Superior temporal gyrus (tissue), 1 donor: ENCODE measurements around the gene PARD3.
"Not testable (repeated sequence)": the region's sequence is repeated elsewhere in the genome, so short reads cannot be mapped to it uniquely, and the experiment has no call there.

Experiments used
- DNase-seq: peaks from one replicate; pipeline ENCODE4 v3.0.0-alpha.2; 2016; ENCODE audit errors: extremely low spot score

The PARD3 gene

DNA sequence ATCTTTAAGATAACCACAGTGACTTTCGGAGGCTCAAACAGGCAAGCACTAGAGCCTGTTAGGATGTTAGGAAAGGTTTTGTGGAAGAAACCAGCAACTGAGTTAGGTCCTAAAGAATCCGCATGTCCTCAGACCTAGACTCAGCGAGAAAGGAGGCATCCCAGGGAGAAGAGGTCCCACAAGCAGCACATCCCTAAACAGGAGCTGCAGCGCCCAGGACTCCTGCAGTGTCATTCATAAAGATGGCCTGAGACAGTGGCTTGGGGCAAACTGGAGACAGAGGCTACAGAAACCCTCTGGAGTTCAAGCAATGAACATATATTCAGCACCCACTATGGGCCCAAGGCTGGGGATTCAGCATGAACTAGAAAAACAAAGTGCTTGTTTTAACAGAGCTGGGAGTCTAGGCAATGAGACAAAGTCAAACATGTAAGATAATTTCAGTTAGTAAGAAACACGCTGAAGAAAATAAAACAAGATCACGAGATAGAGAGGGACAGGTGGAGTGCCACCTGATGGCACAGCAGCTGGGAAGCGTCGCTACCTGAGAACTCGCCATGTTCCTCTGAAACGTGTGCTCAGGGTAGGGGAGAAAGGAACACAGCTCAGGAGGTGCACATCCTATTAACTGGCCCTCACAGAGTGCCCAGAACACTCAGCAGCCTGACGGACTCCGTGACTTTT is 48.1 kb downstream of the PARD3 start:
- no peak for DNase-seq

DNA sequence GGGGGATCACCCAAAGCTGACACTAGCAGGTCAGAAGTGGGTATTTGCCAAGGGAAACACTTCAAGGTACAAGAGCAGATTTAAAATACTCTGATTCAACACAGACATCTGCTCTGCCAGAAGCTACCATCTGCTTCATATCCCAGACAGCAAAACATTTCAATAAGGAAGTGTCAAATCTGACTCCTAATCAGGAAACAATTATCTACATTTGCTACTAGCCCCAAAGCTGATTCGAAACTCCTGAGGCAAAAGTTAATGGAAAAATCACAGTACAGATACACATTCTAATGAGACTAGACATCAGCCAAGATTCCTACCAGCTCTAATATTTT is 48.9 kb downstream of the PARD3 start:
- no peak for DNase-seq

DNA sequence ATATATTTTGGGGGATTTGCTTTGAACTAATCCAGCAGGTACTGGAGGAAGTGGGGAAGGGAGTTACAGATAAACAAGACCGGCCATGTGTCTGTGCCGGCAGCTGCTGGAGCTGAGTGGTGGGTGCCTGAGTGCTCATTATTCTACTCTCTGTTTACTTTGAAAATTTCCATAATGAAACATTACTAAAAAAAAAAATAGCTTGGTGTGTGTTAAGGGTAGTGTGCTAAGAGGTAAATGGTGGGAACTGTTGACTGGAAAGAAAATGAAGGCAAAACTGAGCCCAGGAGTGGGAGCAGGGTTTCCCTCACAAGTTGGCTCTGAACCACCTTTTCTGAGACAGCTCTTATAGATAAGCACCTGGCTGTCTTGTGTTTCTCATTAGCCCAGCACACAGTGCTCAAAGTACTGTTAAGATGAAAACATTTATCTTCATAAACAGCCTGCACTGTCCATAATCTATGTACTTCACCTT is 50.6 kb downstream of the PARD3 start:
- DNase-seq: no peak

GRCh38 chr10:34762603-34763299 is 52.3 kb downstream of the PARD3 start:
- DNase-seq: no peak

GRCh38 chr10:34762156-34762555 is 52.9 kb downstream of the PARD3 start:
- DNase-seq: no peak

GRCh38 chr10:34761453-34761852 is 53.6 kb downstream of the PARD3 start:
- no peak for DNase-seq

DNA sequence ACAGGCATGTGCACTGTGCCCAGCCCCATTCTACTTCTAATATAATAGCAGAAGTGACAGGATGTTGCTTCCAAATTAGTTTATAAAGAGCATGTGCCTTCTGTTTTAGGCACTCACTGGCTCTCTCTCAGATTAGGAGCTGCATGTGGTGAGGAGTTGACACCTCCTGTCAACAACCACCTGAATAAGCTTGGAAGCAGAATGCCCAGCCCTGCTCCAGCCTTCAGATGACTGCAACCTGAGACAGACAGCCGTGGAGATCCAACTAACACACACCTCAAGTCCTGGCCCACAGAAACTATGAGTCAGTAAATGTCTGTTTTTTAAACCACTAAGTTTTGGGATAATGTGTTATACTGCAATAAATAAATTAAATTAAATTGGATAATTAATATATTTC is 54.5 kb downstream of the PARD3 start:
- no peak for DNase-seq

DNA sequence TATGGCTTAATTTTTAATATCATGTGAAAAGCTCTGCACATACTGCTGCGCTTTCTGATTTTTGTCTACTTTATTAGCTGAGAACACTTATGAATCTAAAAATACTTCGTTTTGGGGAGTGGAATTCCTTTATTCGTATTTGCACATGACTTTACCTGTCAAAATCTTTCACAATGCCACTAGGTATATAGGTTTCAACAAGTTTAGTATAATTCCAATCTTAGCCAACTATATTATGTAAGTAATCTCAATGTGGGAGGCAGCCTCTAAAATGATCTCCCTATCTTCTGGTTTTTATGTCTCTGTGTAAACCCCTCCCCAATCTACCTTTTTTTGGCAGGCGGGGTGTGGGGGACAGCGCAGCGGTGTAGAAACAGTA is 55.3 kb downstream of the PARD3 start:
- DNase-seq: no peak

GRCh38 chr10:34759161-34759836 is 55.8 kb downstream of the PARD3 start:
- no peak for DNase-seq

- no peak for DNase-seq
Measured at GRCh38 chr10:34758447-34758996, 56.6 kb downstream of the PARD3 start.

DNA sequence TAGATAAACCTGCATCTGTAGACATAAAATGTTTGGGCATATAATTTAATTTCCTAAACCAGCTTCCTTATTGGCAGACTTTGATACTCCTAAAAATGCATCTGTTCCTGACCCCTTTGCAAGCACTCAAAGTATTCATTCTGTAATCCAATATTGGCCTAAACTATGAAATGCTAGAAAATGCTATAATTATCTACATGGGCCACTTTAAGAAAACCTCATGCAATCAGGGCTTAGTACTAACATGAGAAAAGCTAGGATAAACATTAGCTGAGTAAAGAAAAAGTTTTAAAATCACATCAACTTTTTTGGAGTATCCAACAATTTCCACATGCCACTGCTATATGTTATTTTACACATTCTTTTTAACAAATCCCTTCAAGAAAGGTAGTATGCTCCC is 57.2 kb downstream of the PARD3 start:
- DNase-seq: no peak

- DNase-seq: not testable (repeated sequence)
Measured at GRCh38 chr10:34757181-34757580, 57.9 kb downstream of the PARD3 start.

GRCh38 chr10:34756584-34756983 is 58.5 kb downstream of the PARD3 start:
- DNase-seq: no peak

DNA sequence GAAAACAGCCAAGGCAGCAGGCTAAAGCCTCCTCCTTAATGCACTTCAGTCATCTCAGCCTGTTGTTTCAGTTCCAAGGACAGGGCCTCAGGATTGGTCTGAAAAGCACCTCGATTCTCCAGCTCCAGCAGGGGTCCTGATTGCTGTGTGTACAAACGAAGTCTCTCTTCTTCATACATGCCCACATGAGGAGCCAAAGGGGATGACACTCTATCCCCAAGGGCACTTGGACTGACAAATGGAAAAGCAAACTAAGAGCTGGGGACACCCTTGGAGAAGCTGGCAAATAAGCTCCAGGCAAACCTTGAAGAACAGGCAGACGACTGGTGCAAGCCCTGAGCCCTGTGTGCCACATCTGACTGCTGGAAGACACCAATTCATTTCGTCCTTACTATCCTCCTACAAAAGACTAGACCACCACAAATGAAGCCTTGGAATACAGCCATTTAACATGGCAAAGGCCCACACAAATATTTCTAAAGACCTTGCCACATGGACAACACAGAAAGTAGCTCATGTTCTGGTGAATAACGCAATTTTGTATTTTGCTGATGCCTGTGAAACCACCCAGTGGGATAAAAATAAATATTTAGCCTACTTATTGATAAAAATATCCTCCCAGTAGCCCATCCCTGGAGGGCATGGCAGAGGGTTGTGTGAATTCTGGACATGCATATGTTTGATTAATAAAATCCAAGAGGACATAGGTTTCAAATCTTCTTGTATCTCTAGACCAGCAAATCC is 61.9 kb downstream of the PARD3 start:
- DNase-seq: no peak

- DNase-seq: no peak
Measured at GRCh38 chr10:34751272-34751671, 63.8 kb downstream of the PARD3 start.

DNA sequence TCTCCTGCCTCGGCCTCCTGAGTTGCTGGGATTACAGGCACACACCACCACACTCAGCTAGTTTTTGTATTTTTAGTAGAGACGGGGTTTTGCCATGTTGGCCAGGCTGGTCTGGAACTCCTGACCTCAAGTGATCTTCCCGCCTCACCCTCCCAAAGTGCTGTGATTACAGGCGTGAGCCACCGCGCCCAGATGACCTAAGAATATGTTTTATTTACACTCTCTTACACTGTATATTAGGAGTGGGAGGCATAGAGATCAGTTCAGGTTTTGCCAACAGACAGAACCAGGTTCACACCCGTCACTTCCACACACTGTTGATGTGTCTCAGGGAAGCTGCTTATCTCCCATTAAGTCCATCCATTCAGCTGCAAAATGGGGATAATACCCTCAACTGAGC is 64.3 kb downstream of the PARD3 start:
- DNase-seq: not testable (repeated sequence)

GRCh38 chr10:34748767-34749166 is 66.3 kb downstream of the PARD3 start:
- DNase-seq: no peak

GRCh38 chr10:34748357-34748756 is 66.7 kb downstream of the PARD3 start:
- DNase-seq: no peak

GRCh38 chr10:34746094-34746493 is 69.0 kb downstream of the PARD3 start:
- no peak for DNase-seq

DNA sequence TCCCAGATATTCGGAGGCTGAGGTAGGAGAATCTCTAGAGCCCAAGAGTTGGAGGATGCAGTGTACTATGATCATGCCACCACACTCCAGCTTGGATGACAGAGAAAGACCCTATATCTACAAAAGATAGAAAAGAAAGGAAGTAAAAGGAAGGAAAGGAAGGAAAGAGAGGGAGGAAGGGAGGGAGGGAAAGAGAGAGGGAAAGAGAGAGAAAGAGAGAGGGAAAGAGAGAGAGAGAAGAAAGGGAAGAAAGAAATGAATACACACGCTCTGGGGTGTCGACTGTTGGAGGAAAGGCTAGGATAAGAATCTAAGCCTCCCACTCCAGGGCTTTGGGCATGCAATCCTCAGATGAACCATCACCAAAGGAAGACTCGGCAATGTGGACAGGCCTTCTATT is 69.9 kb downstream of the PARD3 start:
- DNase-seq: no peak

- DNase-seq: no peak
Measured at GRCh38 chr10:34744590-34744989, 70.5 kb downstream of the PARD3 start.

DNA sequence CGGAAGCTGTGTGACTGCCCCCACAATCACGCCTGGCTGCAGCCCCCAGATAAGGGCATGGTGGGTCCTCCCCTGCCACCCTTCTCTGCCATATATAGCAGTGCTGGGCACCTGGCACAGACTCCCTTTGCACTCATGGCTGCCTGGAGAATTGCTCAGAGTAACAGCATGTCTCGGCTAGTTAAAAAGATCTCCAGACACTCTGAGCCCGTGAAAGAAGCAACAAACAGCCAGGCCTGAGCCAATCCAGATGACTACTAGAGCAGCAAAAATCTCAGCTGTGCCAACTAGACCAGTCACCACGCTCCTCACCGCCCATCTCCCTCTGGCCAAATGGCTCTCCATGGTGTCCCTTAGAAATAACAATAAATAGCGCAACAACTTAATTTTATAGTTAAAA is 71.3 kb downstream of the PARD3 start:
- DNase-seq: no peak
